Keratinocyte (primary cell): ENCODE data around the gene ABR. TPM values are rescaled to one million over a fixed set of nuclear protein-coding genes. Genes with fewer than 3 reads are reported as not detected.

Source experiments
- DNase-seq: peaks from one replicate; pipeline ENCODE4 v3.0.0-alpha.2; 2011; ENCODE audit warnings: low read depth, missing footprints, low spot score
- FAIRE-seq: peaks from 2 replicates; lab custom pipeline; 2011; peaks lifted over from hg19 to GRCh38; lab: Jason Lieb, UNC
- H2AFZ ChIP-seq: 2 replicates; pipeline ENCODE4 v1.6.0; 2012; ENCODE audit warnings: low read length, control low read depth, inconsistent platforms; ENCODE audit not compliant: control insufficient read depth
- H3K27ac ChIP-seq: 2 replicates; pipeline ENCODE4 v1.5.1; 2011; ENCODE audit warnings: low read length; ENCODE audit not compliant: control insufficient read depth, insufficient read depth
- H3K27me3 ChIP-seq: 3 replicates; pipeline ENCODE4 v1.6.0; 2011; ENCODE audit warnings: low read length; ENCODE audit not compliant: control insufficient read depth, insufficient read depth; ENCODE audit errors: extremely low read depth
- H3K36me3 ChIP-seq, 2 experiments: 2 replicates in 1 of 2; 3 replicates in 1 of 2; pipeline ENCODE4 v1.5.1; 2011; ENCODE audit warnings: low read length in 2 of 2, mild to moderate bottlenecking in 1 of 2; ENCODE audit not compliant: control insufficient read depth in 2 of 2, insufficient read depth in 2 of 2; ENCODE audit errors: extremely low read depth in 1 of 2
- H3K4me1 ChIP-seq: 3 replicates; pipeline ENCODE4 v1.5.1; 2011; ENCODE audit warnings: low read length; ENCODE audit not compliant: control insufficient read depth, insufficient read depth; ENCODE audit errors: extremely low read depth
- H3K4me2 ChIP-seq: 3 replicates; pipeline ENCODE4 v1.6.0; 2011; ENCODE audit warnings: low read depth, low read length; ENCODE audit not compliant: control insufficient read depth, insufficient read depth; ENCODE audit errors: extremely low read depth
- H3K4me3 ChIP-seq, 3 experiments: fragments of 200-600 bp in 1 of 3; sonication (generic) in 1 of 3; 2 replicates in 2 of 3; 3 replicates in 1 of 3; pipeline ENCODE4 v1.5.1; 2011 to 2016; ENCODE audit warnings: low read length in 3 of 3, mild to moderate bottlenecking in 3 of 3, control low read depth in 2 of 3, inconsistent platforms in 1 of 3, low read depth in 1 of 3, mixed read lengths in 1 of 3, mixed run types in 1 of 3, moderate library complexity in 1 of 3; ENCODE audit not compliant: control insufficient read depth in 2 of 3, insufficient read depth in 2 of 3; ENCODE audit errors: extremely low read depth in 1 of 3
- H3K79me2 ChIP-seq: 2 replicates; pipeline ENCODE4 v1.6.0; 2012; ENCODE audit warnings: low read length; ENCODE audit not compliant: control insufficient read depth, insufficient read depth
- H3K9ac ChIP-seq: 3 replicates; pipeline ENCODE4 v1.6.0; 2011; ENCODE audit warnings: low read length; ENCODE audit not compliant: control insufficient read depth, insufficient read depth; ENCODE audit errors: extremely low read depth
- H3K9me1 ChIP-seq: 3 replicates; pipeline ENCODE4 v1.6.0; 2011; ENCODE audit warnings: low read length; ENCODE audit not compliant: control insufficient read depth, insufficient read depth; ENCODE audit errors: extremely low read depth
- H3K9me3 ChIP-seq: 2 replicates; pipeline ENCODE4 v1.5.1; 2012; ENCODE audit warnings: low read depth, low read length; ENCODE audit not compliant: control insufficient read depth
- H4K20me1 ChIP-seq: 3 replicates; pipeline ENCODE4 v1.6.0; 2011; ENCODE audit warnings: low read length; ENCODE audit not compliant: control insufficient read depth, insufficient read depth; ENCODE audit errors: extremely low read depth
- EZH2 ChIP-seq: IDR thresholded peaks from one replicate; pipeline ENCODE4 v1.6.1; 2012; ENCODE audit warnings: inconsistent platforms, mild to moderate bottlenecking, low read length, moderate library complexity
- dilution Hi-C: fragments of 300-500 bp; cut with MboI; formaldehyde crosslinking; loops from one replicate; pipeline ENCODE4 v1.7.0; 2020; ENCODE audit warnings: low sequenced_read_pairs; ENCODE audit not compliant: extremely low pct_ligation_motif_present
- polyA plus RNA-seq, 5 experiments: library from polyadenylated mRNA; depleted of rRNA in 3 of 5; stranded (reverse) in 3 of 5; stranded (forward) in 1 of 5; unstranded in 1 of 5; fragments of >200 nt; gene quantifications; 1 replicate in 1 of 5; 2 replicates in 3 of 5; 3 replicates in 1 of 5; pipeline versions ENCODE4 v1.2.1 to v1.2.3, GENCODE V29; 2011 to 2012; ENCODE audit warnings: missing spikeins in 2 of 5, low read depth in 1 of 5, low replicate concordance in 1 of 5
- TF ChIP-seq, protein P1 (sequence below), 3 experiments: IDR thresholded peaks in 1 of 3; conservative IDR thresholded peaks in 1 of 3; optimal IDR thresholded peaks in 1 of 3; 2 replicates in 2 of 3; 3 replicates in 1 of 3; pipeline versions ENCODE3 to v1.5.1; 2011; ENCODE audit warnings: low read length in 3 of 3, mild to moderate bottlenecking in 3 of 3, moderate library complexity in 2 of 3, control low read depth in 1 of 3, inconsistent platforms in 1 of 3; ENCODE audit not compliant: insufficient read depth in 2 of 3; ENCODE audit errors: extremely low read depth in 1 of 3

Gene ABR
- polyA plus RNA-seq, 1 donor (not counting 4 experiments of a cell fraction or from before 2014, with no cell fraction given) = 17.3 TPM

GRCh38 chr17:1053661-1054360 lies 126.0 kb downstream of the ABR start:
- Histone ChIP-seq H2AFZ (no peak overlapping the region), H4K20me1 (no peaks in the 10 kb centered on the region)

DNA sequence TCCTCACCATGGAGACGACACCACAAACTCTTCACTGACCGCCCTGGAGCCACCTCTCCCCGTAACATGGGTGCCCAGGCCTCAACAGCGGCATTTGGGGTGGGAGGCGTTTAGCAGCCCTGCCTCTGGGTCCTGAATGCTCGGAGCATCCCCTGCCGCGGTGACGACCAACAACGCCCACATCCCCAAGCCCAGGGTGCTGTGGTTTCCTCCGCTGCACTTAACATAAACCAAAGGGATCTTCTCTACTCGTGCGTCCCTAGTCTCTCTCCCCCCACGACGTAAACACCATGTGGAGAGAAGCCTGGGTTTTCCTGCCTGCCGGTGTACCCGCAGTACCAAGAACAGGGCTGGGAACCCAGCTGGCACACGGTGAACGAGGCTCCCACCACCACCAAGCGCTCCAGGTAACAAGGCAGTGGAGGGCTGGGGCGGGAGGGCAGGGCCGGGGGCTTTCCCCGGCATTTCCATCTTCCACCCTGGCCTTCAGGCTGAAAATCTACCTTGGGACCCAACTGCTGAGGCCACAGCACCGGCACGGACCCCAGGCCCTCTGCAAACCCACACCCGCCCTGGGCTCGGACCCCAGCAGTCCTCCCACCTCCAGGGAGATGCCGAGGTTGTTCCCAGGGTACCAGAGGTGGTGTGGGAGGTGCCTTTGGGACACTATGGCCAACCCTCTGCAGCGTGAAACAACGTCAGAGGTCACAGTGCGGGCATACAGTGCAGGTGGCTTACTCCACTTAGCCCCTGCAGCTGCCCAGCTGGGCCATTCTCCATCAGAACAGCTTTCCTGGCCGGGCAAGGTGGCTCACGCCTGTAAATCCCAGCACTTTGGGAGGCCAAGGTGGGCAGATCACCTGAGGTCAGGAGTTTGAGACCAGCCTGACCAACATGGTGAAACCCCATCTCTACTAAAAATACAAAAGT lies 128.5 kb downstream of the ABR start:
- FAIRE-seq (no peak), DNase-seq (no peak)
- H3K27me3 ChIP-seq = no peaks in the 10 kb centered on the region
- H4K20me1 ChIP-seq = no peaks in the 10 kb centered on the region
- no peak overlapping the region for H3K9ac ChIP-seq
- no peaks in the 10 kb centered on the region for H3K4me1 ChIP-seq
- H3K36me3 ChIP-seq = peaks cover 10 to 13% of the 10 kb centered on the region in 2 experiments
- no peaks in the 10 kb centered on the region for H3K9me1 ChIP-seq
- H3K27ac ChIP-seq = no peak overlapping the region
- no peak overlapping the region for H2AFZ ChIP-seq
- no peaks in the 10 kb centered on the region for H3K9me3 ChIP-seq
- no peak overlapping the region for H3K4me2 ChIP-seq
- H3K79me2 ChIP-seq = no peaks in the 10 kb centered on the region
- dilution Hi-C loops = no loop called here
- no peak overlapping the region for H3K4me3 ChIP-seq
- no peak for TF ChIP-seq EZH2
- TF ChIP-seq, protein P1, sequence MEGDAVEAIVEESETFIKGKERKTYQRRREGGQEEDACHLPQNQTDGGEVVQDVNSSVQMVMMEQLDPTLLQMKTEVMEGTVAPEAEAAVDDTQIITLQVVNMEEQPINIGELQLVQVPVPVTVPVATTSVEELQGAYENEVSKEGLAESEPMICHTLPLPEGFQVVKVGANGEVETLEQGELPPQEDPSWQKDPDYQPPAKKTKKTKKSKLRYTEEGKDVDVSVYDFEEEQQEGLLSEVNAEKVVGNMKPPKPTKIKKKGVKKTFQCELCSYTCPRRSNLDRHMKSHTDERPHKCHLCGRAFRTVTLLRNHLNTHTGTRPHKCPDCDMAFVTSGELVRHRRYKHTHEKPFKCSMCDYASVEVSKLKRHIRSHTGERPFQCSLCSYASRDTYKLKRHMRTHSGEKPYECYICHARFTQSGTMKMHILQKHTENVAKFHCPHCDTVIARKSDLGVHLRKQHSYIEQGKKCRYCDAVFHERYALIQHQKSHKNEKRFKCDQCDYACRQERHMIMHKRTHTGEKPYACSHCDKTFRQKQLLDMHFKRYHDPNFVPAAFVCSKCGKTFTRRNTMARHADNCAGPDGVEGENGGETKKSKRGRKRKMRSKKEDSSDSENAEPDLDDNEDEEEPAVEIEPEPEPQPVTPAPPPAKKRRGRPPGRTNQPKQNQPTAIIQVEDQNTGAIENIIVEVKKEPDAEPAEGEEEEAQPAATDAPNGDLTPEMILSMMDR (optimal IDR thresholded peaks at IDR 0.05 in 1 of 3, IDR thresholded peaks at IDR 0.05 in 1 of 3, conservative IDR thresholded peaks at IDR 0.05 in 1 of 3; ENCODE audit: extremely low read depth in 1 of 3, insufficient read depth in 2 of 3, low read length in 3 of 3) = no peak

More at GRCh38 chr17:1053661-1054360, 126.0 kb downstream of the ABR start:
- FAIRE-seq (no peak), DNase-seq (no peak)
- peaks cover 16 to 21% of the 10 kb centered on the region in 2 experiments for H3K36me3 ChIP-seq
- no peaks in the 10 kb centered on the region for H3K79me2 ChIP-seq
- no peaks in the 10 kb centered on the region for H3K27me3 ChIP-seq
- no peak overlapping the region for H3K9ac ChIP-seq
- H3K4me3 ChIP-seq = no peak overlapping the region
- no peaks in the 10 kb centered on the region for H3K4me1 ChIP-seq
- H3K4me2 ChIP-seq = no peak overlapping the region
- H3K9me3 ChIP-seq = no peaks in the 10 kb centered on the region
- TF ChIP-seq EZH2 = no peak
- TF ChIP-seq, protein P1 (optimal IDR thresholded peaks at IDR 0.05 in 1 of 3, IDR thresholded peaks at IDR 0.05 in 1 of 3, conservative IDR thresholded peaks at IDR 0.05 in 1 of 3; ENCODE audit: extremely low read depth in 1 of 3, insufficient read depth in 2 of 3, low read length in 3 of 3) = no peak
- dilution Hi-C loops = no loop called here
- no peaks in the 10 kb centered on the region for H3K9me1 ChIP-seq
- no peak overlapping the region for H3K27ac ChIP-seq
